ENCODE measurements around the gene CDH5.

DNA sequence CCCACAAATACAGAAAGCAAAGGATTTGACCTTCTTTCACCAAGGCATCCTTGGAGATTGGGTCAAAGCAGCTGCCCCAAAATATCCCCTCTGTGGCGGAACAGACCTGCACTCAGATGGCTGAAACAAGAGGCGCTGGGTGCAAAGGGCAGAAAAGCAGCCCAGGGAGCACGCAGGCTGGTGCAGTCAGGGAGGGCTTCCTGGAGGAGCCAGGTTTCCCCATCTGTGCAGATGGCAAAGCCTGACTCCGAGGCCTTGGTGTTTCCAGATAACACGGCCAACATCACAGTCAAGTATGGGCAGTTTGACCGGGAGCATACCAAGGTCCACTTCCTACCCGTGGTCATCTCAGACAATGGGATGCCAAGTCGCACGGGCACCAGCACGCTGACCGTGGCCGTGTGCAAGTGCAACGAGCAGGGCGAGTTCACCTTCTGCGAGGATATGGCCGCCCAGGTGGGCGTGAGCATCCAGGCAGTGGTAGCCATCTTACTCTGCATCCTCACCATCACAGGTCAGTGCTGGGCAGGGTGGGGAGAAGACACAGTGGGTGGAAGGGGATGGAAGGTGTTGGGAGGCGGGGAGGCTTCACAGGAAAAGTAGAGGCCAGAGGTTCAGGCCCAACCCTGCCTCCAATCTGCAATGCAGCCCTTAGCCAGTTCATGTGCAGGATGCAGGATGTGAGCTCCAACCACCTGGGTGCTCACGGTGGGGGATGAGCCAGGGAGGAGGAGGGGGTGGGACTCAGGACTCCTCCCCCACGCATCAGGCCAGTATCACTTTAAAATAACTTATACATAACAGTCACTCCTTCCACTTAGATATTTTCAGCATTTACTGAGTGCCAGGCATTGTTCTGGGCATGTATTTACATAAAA, 34.3 kb downstream of the CDH5 start:
- TF ChIP-seq, protein P1, sequence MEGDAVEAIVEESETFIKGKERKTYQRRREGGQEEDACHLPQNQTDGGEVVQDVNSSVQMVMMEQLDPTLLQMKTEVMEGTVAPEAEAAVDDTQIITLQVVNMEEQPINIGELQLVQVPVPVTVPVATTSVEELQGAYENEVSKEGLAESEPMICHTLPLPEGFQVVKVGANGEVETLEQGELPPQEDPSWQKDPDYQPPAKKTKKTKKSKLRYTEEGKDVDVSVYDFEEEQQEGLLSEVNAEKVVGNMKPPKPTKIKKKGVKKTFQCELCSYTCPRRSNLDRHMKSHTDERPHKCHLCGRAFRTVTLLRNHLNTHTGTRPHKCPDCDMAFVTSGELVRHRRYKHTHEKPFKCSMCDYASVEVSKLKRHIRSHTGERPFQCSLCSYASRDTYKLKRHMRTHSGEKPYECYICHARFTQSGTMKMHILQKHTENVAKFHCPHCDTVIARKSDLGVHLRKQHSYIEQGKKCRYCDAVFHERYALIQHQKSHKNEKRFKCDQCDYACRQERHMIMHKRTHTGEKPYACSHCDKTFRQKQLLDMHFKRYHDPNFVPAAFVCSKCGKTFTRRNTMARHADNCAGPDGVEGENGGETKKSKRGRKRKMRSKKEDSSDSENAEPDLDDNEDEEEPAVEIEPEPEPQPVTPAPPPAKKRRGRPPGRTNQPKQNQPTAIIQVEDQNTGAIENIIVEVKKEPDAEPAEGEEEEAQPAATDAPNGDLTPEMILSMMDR (IDR thresholded peaks at IDR 0.05; ENCODE audit: insufficient read depth, low read length, poor library complexity, severe bottlenecking): no peak
- TF ChIP-seq EZH2phosphoT487 (conservative IDR thresholded peaks at IDR 0.05; ENCODE audit: low read length): no peak

Measured in SU-DHL-6 (cell line).